Head of caudate nucleus (tissue), 42 donors: Measurements from ENCODE around the gene PDZRN4.
A peak's percentile ranks its signal among the peaks of the same experiment; 100 is the strongest.

ENCODE experiments used
- DNase-seq, 42 donors: peaks; one replicate each; pipeline versions ENCODE4 v3.0.0 to v3.0.0-alpha.2; 2020 to 2021; ENCODE audit warnings: mixed read lengths in 7 of 42
- intact Hi-C: fragments of 100-400 bp; cut with DNase I; formaldehyde crosslinking; loops from one replicate; pipeline ENCODE4 v1.15.0; 2022

PDZRN4 gene

DNA sequence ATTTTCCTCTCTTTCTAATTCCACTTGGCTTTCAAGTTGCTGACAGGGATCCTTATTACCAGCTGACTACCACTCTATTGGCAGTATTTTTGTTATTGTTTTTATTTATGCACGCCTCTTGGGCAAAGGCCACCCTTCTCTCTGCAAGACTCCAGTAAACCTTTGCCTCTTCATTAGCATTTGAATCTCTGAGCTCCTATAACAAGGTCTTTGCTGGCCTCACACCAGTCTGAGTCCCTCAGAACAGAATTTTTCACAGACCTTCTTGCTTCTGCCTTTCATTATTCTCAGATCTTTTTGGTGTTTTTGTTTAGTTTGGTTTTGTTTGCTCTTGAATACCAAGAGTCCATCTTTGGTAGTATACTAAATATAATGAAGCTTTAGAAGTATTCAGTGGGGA, 145.9 kb downstream of the PDZRN4 start:
- intact Hi-C loops, result no loop called here
- DNase-seq, result no peak

DNA sequence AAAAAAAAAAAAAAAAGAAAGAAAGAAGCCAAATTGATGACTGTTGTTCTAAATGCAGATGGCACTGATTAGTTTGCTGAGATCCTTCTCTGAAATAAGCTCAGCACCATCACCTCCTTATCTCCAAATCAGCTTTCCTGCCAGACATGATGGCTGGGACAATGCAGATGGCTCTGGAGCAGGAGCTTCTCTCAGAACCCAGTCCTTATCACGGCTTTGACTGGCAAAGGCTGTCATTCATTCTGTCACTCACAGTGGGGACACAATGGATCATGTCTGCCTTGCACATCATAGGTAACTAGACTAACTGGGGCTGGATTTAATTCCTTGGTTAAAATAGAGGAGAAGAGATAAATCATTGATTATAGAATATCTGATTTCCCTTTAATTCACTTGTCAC, 146.3 kb downstream of the PDZRN4 start:
- intact Hi-C loops, result no loop called here
- DNase-seq, result no peak

DNA sequence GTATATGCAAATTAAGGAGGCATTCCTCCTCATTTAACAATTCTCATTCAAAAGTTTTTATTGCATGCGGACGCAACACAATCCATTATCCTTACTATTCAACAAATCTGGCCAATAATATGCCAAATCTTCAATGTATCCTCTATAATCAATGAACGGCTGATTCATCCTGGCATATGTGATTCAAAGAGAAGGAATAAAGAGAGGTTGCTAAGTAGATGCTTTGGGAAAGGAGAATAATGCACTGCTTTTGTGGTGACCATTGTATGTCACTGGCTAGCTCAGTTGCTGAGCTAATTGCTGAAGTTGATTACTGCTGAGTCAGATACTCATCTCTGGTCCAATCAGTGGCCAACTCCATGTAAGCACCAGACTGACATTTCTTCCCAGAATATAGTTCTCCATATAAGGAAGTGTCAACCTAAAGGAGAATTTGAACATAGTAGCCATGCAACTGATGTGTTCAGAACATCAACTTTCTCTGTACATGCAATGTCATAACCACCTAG, 148.0 kb downstream of the PDZRN4 start:
- intact Hi-C loops, result no loop called here
- DNase-seq, result no peak

DNA sequence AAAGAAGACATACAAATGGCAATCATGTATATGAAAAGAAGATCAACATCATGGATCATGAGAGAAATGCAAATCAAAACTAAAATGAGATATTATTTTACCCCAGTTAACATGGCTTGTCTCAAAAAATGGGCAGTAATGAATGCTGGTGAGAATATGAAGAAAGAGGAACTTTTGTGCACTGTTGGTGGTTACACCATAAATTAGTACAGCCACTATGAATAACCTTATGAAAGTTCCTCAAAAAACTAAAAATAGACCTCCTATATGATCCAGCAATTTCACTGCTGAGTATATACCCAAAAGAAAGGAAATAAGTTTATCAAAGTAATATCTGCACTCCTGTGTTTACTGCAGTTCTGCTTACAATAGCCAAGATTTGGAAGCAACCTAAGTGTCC, 151.7 kb downstream of the PDZRN4 start:
- intact Hi-C loops, result no loop called here
- DNase-seq, result no peak

DNA sequence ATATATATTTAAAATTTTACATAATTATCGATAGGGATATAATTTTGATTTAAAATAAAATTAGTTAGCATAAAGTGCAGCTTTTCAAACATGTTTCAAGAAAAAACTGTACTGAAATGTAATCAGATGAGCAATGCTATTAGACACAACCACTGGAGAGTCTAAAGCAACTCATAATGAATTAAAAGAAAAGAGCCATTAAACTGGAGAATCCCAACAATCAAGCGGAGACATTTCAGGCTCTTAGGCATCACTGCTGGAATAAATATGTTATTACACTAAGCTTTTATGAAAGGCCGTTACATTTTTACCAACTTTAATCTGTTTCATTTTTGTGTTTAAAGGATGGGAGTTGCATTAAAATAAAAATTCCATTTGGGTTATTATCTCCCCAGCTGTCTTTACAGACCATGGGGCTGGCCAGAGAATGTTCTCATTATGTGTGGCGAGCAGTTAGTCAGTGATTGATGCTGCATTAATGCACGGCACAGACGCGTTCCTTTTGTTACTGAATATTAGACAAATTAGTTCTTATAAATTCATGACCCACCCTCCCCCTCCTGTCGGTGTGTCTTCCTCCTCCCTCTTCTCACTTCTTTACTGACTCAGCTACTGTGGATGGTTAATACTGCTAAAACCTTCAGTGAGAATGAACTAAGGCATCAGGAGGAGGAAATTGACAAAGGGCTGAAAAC, 156.8 kb downstream of the PDZRN4 start:
- intact Hi-C loops, result no loop called here
- DNase-seq, result peak in 38 of 42 donors; percentile 2 to 74 (median 38)

DNA sequence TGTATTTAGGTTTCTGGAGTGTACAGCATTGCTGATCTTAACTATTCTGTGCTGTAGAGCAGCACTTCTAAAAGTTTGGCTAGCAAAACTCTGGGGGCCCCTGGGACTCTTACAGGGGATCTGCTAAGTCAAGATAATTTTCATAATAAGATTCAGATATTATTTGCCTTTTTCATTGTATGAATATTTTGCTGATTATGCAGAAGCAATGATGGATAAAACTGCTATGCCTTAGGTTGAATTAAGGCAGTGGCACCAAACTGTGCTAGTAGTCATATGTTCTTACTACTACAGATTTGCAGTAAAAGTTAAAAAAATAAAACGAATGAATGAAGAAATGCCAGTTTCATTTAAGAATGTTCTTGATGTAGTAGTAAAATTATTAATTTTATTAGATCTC, 160.1 kb downstream of the PDZRN4 start:
- DNase-seq, result no peak
- intact Hi-C loops, result no loop called here

DNA sequence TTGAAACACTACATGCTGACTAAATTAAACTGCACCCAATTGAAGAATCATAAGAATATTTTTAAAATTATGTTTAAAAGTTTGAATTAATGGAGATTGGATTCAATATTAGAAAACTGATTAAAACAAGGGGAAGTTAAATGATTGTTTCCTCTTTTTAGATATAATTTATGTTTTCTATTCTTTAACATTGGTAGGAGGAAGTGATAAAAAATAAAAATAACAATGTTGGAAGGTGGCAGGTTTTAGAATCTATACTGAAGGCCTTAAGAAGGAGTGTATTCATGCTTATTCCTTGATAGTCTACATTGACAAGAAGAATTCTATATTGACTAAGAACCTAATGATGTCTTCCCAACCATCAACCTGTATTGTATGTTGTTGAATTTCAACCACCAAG, 168.1 kb downstream of the PDZRN4 start:
- no peak for DNase-seq
- intact Hi-C loops, result no loop called here

- intact Hi-C loops, result no loop called here
- DNase-seq, result no peak
Observed at GRCh38 chr12:41361738-41362137, 173.6 kb downstream of the PDZRN4 start.

- no peak for DNase-seq
- intact Hi-C loops, result no loop called here
Observed at GRCh38 chr12:41362510-41362909, 174.4 kb downstream of the PDZRN4 start.

DNA sequence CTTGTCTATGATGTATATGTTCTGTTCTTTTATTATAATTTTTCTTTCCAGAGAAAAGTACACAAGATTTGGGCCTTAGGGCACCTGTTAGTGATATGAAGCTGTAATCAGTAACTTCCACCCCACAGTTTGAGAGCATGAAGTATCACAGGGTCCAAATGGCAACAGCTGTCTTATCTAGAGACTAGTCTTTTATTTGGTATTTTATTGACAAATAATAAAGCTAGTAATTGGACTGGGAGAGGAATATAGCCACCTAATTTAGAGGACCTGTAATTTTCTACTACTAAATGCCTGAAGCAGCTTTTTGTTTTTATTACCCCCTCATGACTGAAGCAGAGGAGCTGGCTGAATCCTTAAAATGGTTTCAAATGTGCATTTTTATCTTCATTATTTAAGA, 174.8 kb downstream of the PDZRN4 start:
- DNase-seq, result no peak
- intact Hi-C loops, result no loop called here

GRCh38 chr12:41364211-41364610, 176.1 kb downstream of the PDZRN4 start:
- no peak for DNase-seq
- intact Hi-C loops, result no loop called here

GRCh38 chr12:41365653-41366171, 177.6 kb downstream of the PDZRN4 start:
- no peak for DNase-seq
- intact Hi-C loops, result no loop called here

DNA sequence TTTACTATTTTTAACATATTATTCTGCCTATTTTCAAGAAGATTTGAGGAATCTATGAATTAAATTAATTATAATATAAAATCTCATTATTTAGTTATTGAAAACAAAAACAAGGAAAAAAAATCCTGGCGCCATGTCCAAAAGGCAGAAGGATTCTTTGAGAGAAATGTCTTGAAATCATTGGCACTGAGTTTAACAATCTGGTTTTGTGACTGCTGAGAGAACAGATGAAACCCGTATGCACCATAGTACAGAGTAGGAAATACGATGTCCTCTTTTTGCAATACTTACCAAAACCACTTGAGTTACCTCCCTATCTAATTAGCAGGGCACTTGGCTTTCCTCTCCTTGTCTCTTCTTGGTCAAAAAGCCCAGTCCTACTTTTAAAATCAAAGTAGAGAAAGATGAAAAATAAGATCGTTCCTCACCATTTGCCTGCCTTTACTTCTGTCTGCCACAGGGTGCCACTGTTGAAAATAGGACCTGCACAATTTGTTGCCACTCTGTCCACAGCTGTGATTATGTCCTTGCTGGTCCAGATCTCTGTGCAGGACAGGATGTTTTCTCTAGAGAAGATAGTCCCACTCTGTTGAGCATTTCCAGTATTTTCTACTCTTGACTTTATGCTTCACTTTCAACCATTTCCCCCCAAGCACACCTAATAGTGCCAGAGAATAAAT, 179.7 kb downstream of the PDZRN4 start:
- intact Hi-C loops, result no loop called here
- no peak for DNase-seq

DNA sequence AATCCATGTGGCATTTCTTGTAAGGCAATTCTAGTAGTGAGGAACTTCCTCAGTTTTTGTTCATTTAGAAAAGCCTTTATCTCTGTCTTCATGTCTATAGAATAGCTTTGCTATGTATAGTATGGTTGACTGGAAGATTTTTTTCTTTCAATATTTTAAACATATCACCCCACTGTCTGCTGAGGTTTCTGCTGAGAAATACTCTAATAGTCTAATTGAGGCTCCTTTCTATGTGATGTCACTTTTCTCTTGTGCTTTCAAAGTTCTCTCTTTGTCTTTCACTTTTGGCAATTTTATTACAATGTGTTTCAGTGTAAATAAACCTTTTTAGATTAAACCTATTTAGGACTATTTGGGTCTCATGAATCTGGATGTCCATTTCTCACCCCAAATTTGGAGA, 192.8 kb downstream of the PDZRN4 start:
- intact Hi-C loops, result no loop called here
- DNase-seq, result no peak

DNA sequence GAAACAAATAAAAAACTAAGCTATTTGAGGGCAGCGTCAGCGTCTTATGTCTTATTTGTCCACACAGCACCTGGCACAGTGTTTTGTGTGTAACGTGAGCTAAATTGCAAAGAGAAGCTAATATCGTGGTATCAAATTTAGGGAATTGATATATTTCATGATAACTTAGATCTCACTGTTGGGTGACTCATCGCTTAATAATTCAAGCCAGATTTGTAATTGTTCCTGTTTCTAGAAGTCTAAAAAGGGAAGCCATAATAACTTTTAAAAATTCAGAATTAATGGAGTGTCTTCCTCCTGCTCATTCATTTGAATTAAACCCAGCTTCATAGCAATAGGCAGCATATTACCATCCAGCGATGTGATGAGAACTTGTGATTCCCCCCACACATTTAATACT, 214.7 kb downstream of the PDZRN4 start:
- no peak for DNase-seq
- intact Hi-C loops, result no loop called here

GRCh38 chr12:41407232-41407799, 219.2 kb downstream of the PDZRN4 start:
- peak in 19 of 42 donors; percentile 4 to 55 (median 31) for DNase-seq
- intact Hi-C loops, result no loop called here

- intact Hi-C loops, result no loop called here
- DNase-seq, result no peak
Observed at GRCh38 chr12:41409628-41410027, 221.5 kb downstream of the PDZRN4 start.

DNA sequence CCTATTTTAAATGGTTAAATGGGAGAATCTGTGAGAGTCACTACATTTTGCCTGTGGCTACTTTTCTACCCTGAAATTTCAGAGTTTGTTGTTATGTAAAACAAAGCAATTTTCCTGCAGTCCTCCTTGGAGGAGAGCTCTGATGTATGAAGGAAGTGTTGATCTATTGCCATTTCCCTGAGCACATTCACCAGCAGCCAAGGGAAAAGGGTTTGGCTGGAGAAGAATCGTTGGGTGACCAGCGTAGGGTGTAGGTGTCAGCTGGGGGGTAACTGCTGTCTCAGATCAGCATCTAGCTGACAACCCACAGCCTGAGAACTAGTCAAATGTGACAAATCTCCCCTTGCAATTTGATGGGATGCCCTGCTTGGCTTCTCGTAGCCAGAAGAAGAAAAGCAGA, 230.5 kb downstream of the PDZRN4 start:
- intact Hi-C loops, result no loop called here
- no peak for DNase-seq

GRCh38 chr12:41419131-41419893, 231.2 kb downstream of the PDZRN4 start:
- intact Hi-C loops, result no loop called here
- DNase-seq, result no peak

- intact Hi-C loops, result no loop called here
- no peak for DNase-seq
Observed at GRCh38 chr12:41424651-41425050, 236.5 kb downstream of the PDZRN4 start.
